Type B pancreatic cell (in vitro differentiated cells): ENCODE measurements around the gene PLCL2. TPM values are rescaled to one million over a fixed set of nuclear protein-coding genes. Genes with fewer than 3 reads are reported as not detected.

ENCODE experiments used
- DNase-seq: peaks from one replicate; pipeline ENCODE4 v3.0.0; 2021; ENCODE audit warnings: mixed read lengths; ENCODE audit not compliant: unreplicated experiment; ENCODE audit errors: extremely low spot score
- H3K27ac Mint-ChIP-seq: 2 replicates; pipeline ENCODE4 v1.8.0; 2021; ENCODE audit warnings: mild to moderate bottlenecking, mixed read lengths
- H3K27me3 Mint-ChIP-seq: 2 replicates; pipeline ENCODE4 v1.8.0; 2021; ENCODE audit warnings: mixed read lengths
- H3K36me3 Mint-ChIP-seq: 2 replicates; pipeline ENCODE4 v1.8.0; 2021; ENCODE audit warnings: mixed read lengths
- H3K4me1 Mint-ChIP-seq: one replicate; pipeline ENCODE4 v1.8.0; 2021; ENCODE audit warnings: mixed read lengths; ENCODE audit not compliant: unreplicated experiment
- H3K4me3 Mint-ChIP-seq: 2 replicates; pipeline ENCODE4 v1.8.0; 2021; ENCODE audit warnings: mild to moderate bottlenecking, mixed read lengths
- H3K9me3 Mint-ChIP-seq: 2 replicates; pipeline ENCODE4 v1.8.0; 2021; ENCODE audit warnings: mixed read lengths
- CTCF ChIP-seq: fragments of 200-600 bp; sonication (generic); conservative IDR thresholded peaks from 2 replicates; pipeline ENCODE4 v1.5.0; 2021; ENCODE audit warnings: antibody characterized with exemption, mild to moderate bottlenecking
- total RNA-seq: library from RNA; stranded (reverse); gene quantifications from 2 replicates; pipeline ENCODE4 v1.2.1, GENCODE V29; 2021; ENCODE audit warnings: low replicate concordance

PLCL2 gene
- total RNA-seq, 1 donor from 2014 or later = 10.6 TPM

GRCh38 chr3:17038900-17039553 lies 154.3 kb downstream of the PLCL2 start:
- no peaks in the 10 kb centered on the region for H3K4me1 Mint-ChIP-seq
- no peaks in the 10 kb centered on the region for H3K27me3 Mint-ChIP-seq
- no peak overlapping the region for H3K27ac Mint-ChIP-seq
- H3K4me3 Mint-ChIP-seq = no peak overlapping the region
- TF ChIP-seq CTCF = no peak
- H3K9me3 Mint-ChIP-seq = no peaks in the 10 kb centered on the region
- no peaks in the 10 kb centered on the region for H3K36me3 Mint-ChIP-seq
- no peak for DNase-seq

- H3K27me3 Mint-ChIP-seq = no peaks in the 10 kb centered on the region
- no peak for TF ChIP-seq CTCF
- no peak for DNase-seq
- H3K27ac Mint-ChIP-seq = peak overlapping the region; percentile 37
- no peak overlapping the region for H3K4me3 Mint-ChIP-seq
- H3K4me1 Mint-ChIP-seq = no peaks in the 10 kb centered on the region
- no peaks in the 10 kb centered on the region for H3K36me3 Mint-ChIP-seq
- H3K9me3 Mint-ChIP-seq = no peaks in the 10 kb centered on the region
Observed at GRCh38 chr3:17039594-17039993, 154.8 kb downstream of the PLCL2 start.

GRCh38 chr3:17040322-17040989 lies 155.7 kb downstream of the PLCL2 start:
- Mint-ChIP-seq H3K27ac (no peak overlapping the region), H3K36me3 (peaks cover 4% of the 10 kb centered on the region), H3K9me3 (no peaks in the 10 kb centered on the region), H3K27me3 (no peaks in the 10 kb centered on the region), H3K4me3 (no peak overlapping the region), H3K4me1 (peaks cover 5% of the 10 kb centered on the region)
- DNase-seq = no peak
- TF ChIP-seq CTCF = no peak

- Mint-ChIP-seq H3K36me3 (peaks cover 9% of the 10 kb centered on the region), H3K27ac (no peak overlapping the region), H3K9me3 (no peaks in the 10 kb centered on the region), H3K27me3 (no peaks in the 10 kb centered on the region), H3K4me3 (no peak overlapping the region), H3K4me1 (peaks cover 8% of the 10 kb centered on the region)
- TF ChIP-seq CTCF = no peak
- no peak for DNase-seq
Observed at GRCh38 chr3:17040990-17041377, 156.2 kb downstream of the PLCL2 start.

GRCh38 chr3:17044855-17045254 lies 160.1 kb downstream of the PLCL2 start:
- no peak overlapping the region for H3K4me3 Mint-ChIP-seq
- H3K9me3 Mint-ChIP-seq = no peaks in the 10 kb centered on the region
- H3K27me3 Mint-ChIP-seq = no peaks in the 10 kb centered on the region
- no peak overlapping the region for H3K27ac Mint-ChIP-seq
- no peak for DNase-seq
- peaks cover 13% of the 10 kb centered on the region for H3K4me1 Mint-ChIP-seq
- H3K36me3 Mint-ChIP-seq = peaks cover 11% of the 10 kb centered on the region
- no peak for TF ChIP-seq CTCF
